OCI-LY1 (cell line): ENCODE results near the gene C2orf68.

Experiments
- H2AFZ ChIP-seq: fragments of 200-600 bp; sonication (generic), shearing (Covaris generic); 2 replicates; pipeline ENCODE4 v1.6.0; 2014; ENCODE audit warnings: antibody characterized with exemption, mild to moderate bottlenecking, low read length
- H3F3A ChIP-seq: fragments of 200-600 bp; sonication (generic), shearing (Covaris generic); 2 replicates; pipeline ENCODE4 v1.6.0; 2014; ENCODE audit warnings: mild to moderate bottlenecking, antibody characterized with exemption, low read length, moderate library complexity; ENCODE audit not compliant: insufficient read depth
- H3K27ac ChIP-seq: fragments of 200-600 bp; sonication (generic); 2 replicates; pipeline ENCODE4 v1.5.1; 2014; ENCODE audit warnings: low read length, mixed run types, mild to moderate bottlenecking, low read depth; ENCODE audit not compliant: poor library complexity, severe bottlenecking
- H3K27me3 ChIP-seq: fragments of 200-600 bp; sonication (generic); 2 replicates; pipeline ENCODE4 v1.6.0; 2014; ENCODE audit warnings: antibody characterized with exemption, mild to moderate bottlenecking, low read length, moderate library complexity; ENCODE audit not compliant: insufficient read depth
- H3K36me3 ChIP-seq: fragments of 200-600 bp; sonication (generic); 2 replicates; pipeline ENCODE4 v1.6.1; 2014; ENCODE audit warnings: mild to moderate bottlenecking, antibody characterized with exemption, low read length, moderate library complexity, mixed read lengths; ENCODE audit not compliant: insufficient read depth
- H3K4me1 ChIP-seq: fragments of 200-600 bp; sonication (generic); 2 replicates; pipeline ENCODE4 v1.5.1; 2014; ENCODE audit warnings: mild to moderate bottlenecking, low read length, moderate library complexity; ENCODE audit not compliant: insufficient read depth, severe bottlenecking
- H3K4me2 ChIP-seq: fragments of 200-600 bp; sonication (generic), shearing (Covaris generic); 2 replicates; pipeline ENCODE4 v1.6.1; 2014; ENCODE audit warnings: low read length
- H3K4me3 ChIP-seq: fragments of 200-600 bp; sonication (generic); 2 replicates; pipeline ENCODE4 v1.5.1; 2014; ENCODE audit warnings: low read length, low read depth, mild to moderate bottlenecking, mixed read lengths; ENCODE audit not compliant: poor library complexity, severe bottlenecking
- H3K79me2 ChIP-seq: fragments of 200-600 bp; shearing (Covaris generic); 2 replicates; pipeline ENCODE4 v1.6.1; 2016; ENCODE audit warnings: mixed run types, low read length, mixed read lengths; ENCODE audit not compliant: insufficient read depth
- H3K9ac ChIP-seq: fragments of 200-600 bp; sonication (generic), shearing (Covaris generic); 2 replicates; pipeline ENCODE4 v1.6.1; 2014; ENCODE audit warnings: mild to moderate bottlenecking, low read length, mixed read lengths
- H3K9me2 ChIP-seq: fragments of 200-600 bp; sonication (generic), shearing (Covaris generic); 2 replicates; pipeline ENCODE4 v1.6.1; 2014; ENCODE audit warnings: low read depth, mild to moderate bottlenecking, low read length, mixed read lengths
- H3K9me3 ChIP-seq: fragments of 200-600 bp; shearing (Covaris generic); 2 replicates; pipeline ENCODE4 v1.6.1; 2014; ENCODE audit warnings: low read length, mixed read lengths
- H4K20me1 ChIP-seq: fragments of 200-600 bp; sonication (generic), shearing (Covaris generic); 2 replicates; pipeline ENCODE4 v1.6.0; 2016; ENCODE audit warnings: mild to moderate bottlenecking, low read length; ENCODE audit not compliant: insufficient read depth
- EZH2 ChIP-seq: fragments of 200-600 bp; sonication (generic), shearing (Covaris generic); IDR thresholded peaks from 2 replicates; pipeline ENCODE4 v1.8.0; 2017; ENCODE audit warnings: borderline replicate concordance, mixed run types, mild to moderate bottlenecking, antibody characterized with exemption, low read length, moderate library complexity, mixed read lengths
- TF ChIP-seq, protein P1 (sequence below): fragments of 200-600 bp; sonication (generic), shearing (Covaris generic); IDR thresholded peaks from 2 replicates; pipeline ENCODE4 v1.5.1; 2017; ENCODE audit warnings: mild to moderate bottlenecking, antibody characterized with exemption, low read length, moderate library complexity, mixed read lengths

C2orf68 gene

GRCh38 chr2:85642725-85643124, 30.9 kb upstream of the C2orf68 start:
- Histone ChIP-seq H2AFZ (no peak overlapping the region), H3K9me2 (no peaks in the 10 kb centered on the region), H3K27ac (no peak overlapping the region), H3K27me3 (no peaks in the 10 kb centered on the region), H3K9ac (no peak overlapping the region), H3K9me3 (no peaks in the 10 kb centered on the region), H3K79me2 (no peaks in the 10 kb centered on the region), H3K4me2 (no peak overlapping the region), H3K4me1 (no peaks in the 10 kb centered on the region), H3K36me3 (peaks cover 94% of the 10 kb centered on the region), H3F3A (no peaks in the 10 kb centered on the region), H4K20me1 (no peaks in the 10 kb centered on the region), H3K4me3 (no peak overlapping the region)
- no peak for TF ChIP-seq EZH2
- TF ChIP-seq, protein P1, sequence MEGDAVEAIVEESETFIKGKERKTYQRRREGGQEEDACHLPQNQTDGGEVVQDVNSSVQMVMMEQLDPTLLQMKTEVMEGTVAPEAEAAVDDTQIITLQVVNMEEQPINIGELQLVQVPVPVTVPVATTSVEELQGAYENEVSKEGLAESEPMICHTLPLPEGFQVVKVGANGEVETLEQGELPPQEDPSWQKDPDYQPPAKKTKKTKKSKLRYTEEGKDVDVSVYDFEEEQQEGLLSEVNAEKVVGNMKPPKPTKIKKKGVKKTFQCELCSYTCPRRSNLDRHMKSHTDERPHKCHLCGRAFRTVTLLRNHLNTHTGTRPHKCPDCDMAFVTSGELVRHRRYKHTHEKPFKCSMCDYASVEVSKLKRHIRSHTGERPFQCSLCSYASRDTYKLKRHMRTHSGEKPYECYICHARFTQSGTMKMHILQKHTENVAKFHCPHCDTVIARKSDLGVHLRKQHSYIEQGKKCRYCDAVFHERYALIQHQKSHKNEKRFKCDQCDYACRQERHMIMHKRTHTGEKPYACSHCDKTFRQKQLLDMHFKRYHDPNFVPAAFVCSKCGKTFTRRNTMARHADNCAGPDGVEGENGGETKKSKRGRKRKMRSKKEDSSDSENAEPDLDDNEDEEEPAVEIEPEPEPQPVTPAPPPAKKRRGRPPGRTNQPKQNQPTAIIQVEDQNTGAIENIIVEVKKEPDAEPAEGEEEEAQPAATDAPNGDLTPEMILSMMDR: no peak

DNA sequence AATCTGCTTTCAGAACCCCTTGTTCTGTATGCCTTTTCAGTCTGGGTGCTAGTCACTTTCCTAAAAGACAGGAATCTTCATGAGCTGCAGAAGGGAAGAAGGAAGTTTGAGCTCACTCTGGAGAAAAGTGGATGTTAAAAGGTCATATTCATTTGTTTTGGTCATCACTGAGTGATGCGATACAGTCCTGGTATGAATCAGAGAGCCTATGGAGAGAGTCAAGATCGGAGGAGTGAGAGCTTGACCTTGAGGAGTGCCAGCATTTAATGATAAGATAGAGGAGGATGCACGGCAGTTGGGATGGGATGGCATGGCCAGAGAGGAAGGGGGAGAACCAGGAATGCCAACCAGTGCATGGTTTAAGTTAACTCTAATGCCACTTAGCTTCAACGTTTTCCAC, 23.8 kb upstream of the C2orf68 start:
- Histone ChIP-seq H3K36me3 (peaks cover 90% of the 10 kb centered on the region), H3K4me2 (no peak overlapping the region), H3K9me2 (no peaks in the 10 kb centered on the region), H3K27me3 (no peaks in the 10 kb centered on the region), H3K4me3 (no peak overlapping the region), H3K9ac (no peak overlapping the region), H3K79me2 (no peaks in the 10 kb centered on the region), H2AFZ (no peak overlapping the region), H3K4me1 (no peaks in the 10 kb centered on the region), H4K20me1 (no peaks in the 10 kb centered on the region), H3K27ac (no peak overlapping the region), H3K9me3 (no peaks in the 10 kb centered on the region), H3F3A (0 out of 2 replicates have a peak, but pooled peaks cover 7% of the 10 kb centered on the region)
- TF ChIP-seq EZH2: no peak
- TF ChIP-seq, protein P1: no peak

DNA sequence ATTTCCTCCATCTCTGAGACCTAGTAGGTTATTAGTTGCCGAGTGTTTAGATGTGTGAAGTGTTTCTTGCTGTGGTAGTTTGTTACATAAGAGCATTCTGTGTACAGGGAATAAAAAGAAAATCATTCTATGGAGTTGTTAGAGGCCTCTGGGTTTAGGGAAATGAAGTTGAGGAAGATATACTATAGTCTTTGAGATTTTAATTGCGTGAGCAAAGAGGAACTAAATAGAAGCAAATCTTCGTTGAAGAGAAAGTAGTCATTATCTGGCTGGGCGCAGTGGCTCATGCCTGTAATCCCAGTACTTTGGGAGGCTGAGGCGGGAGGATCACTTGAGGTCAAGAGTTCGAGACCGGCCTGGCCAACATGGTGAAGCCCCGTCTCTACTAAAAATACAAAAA, 23.1 kb upstream of the C2orf68 start:
- no peaks in the 10 kb centered on the region for H3K79me2 ChIP-seq
- no peak overlapping the region for H3K4me3 ChIP-seq
- no peak overlapping the region for H2AFZ ChIP-seq
- H3K4me1 ChIP-seq: no peaks in the 10 kb centered on the region
- peaks cover 93% of the 10 kb centered on the region for H3K36me3 ChIP-seq
- H3K4me2 ChIP-seq: no peak overlapping the region
- no peaks in the 10 kb centered on the region for H3K9me3 ChIP-seq
- H3K9ac ChIP-seq: no peak overlapping the region
- 0 out of 2 replicates have a peak, but pooled peaks cover 7% of the 10 kb centered on the region for H3F3A ChIP-seq
- H3K27me3 ChIP-seq: no peaks in the 10 kb centered on the region
- H3K9me2 ChIP-seq: no peaks in the 10 kb centered on the region
- H4K20me1 ChIP-seq: no peaks in the 10 kb centered on the region
- no peak overlapping the region for H3K27ac ChIP-seq
- TF ChIP-seq, protein P1: no peak
